Epithelial cell of proximal tubule (primary cell): ENCODE measurements around the gene ATRNL1. TPM values are rescaled to one million over a fixed set of nuclear protein-coding genes. Genes with fewer than 3 reads are reported as not detected.
A peak's percentile ranks its signal among the peaks of the same experiment; 100 is the strongest.

Experiments
- DNase-seq: peaks from one replicate; pipeline ENCODE4 v3.0.0-alpha.2; 2011; ENCODE audit warnings: low read depth
- H3K4me3 ChIP-seq: 2 replicates; pipeline ENCODE4 v1.5.1; 2011; ENCODE audit warnings: low read depth, mild to moderate bottlenecking, low read length
- CTCF ChIP-seq: conservative IDR thresholded peaks from 2 replicates; pipeline ENCODE4 v1.5.1; 2012; ENCODE audit warnings: low read depth, mild to moderate bottlenecking, low read length
- total RNA-seq: library from RNA; depleted of rRNA; stranded (reverse); fragments of >200 nt; gene quantifications from 2 replicates; pipeline ENCODE4 v1.2.3, GENCODE V29; 2015

The ATRNL1 gene
- 11.7 and 12.4 TPM in 2 replicates for total RNA-seq

- TF ChIP-seq CTCF: no peak
- DNase-seq: no peak
- peak within 1 kb of the TSS; percentile 66 for H3K4me3 ChIP-seq
Measured at GRCh38 chr10:115093286-115093775, at the start of gene ATRNL1. ATRNL1 (plus strand) TSS chr10:115093365; CDS start chr10:115093751, 386 bp downstream.

GRCh38 chr10:115043719-115044118 is 49.4 kb upstream of the ATRNL1 start:
- no peak for TF ChIP-seq CTCF
- no peak overlapping the region for H3K4me3 ChIP-seq
- DNase-seq: no peak

- no peak for DNase-seq
- H3K4me3 ChIP-seq: no peak overlapping the region
- no peak for TF ChIP-seq CTCF
Measured at GRCh38 chr10:115044891-115045290, 48.3 kb upstream of the ATRNL1 start.

GRCh38 chr10:115045499-115045898 is 47.7 kb upstream of the ATRNL1 start:
- no peak overlapping the region for H3K4me3 ChIP-seq
- DNase-seq: no peak
- no peak for TF ChIP-seq CTCF

- no peak for DNase-seq
- no peak for TF ChIP-seq CTCF
- no peak overlapping the region for H3K4me3 ChIP-seq
Measured at GRCh38 chr10:115046686-115047236, 46.4 kb upstream of the ATRNL1 start.

- TF ChIP-seq CTCF: no peak
- no peak for DNase-seq
- H3K4me3 ChIP-seq: no peak overlapping the region
Measured at GRCh38 chr10:115047705-115048104, 45.5 kb upstream of the ATRNL1 start.

- DNase-seq: no peak
- H3K4me3 ChIP-seq: no peak overlapping the region
- TF ChIP-seq CTCF: no peak
Measured at GRCh38 chr10:115049318-115049717, 43.8 kb upstream of the ATRNL1 start.
